ENCODE measurements around the gene PRKCZ.

- TF ChIP-seq, protein P1, sequence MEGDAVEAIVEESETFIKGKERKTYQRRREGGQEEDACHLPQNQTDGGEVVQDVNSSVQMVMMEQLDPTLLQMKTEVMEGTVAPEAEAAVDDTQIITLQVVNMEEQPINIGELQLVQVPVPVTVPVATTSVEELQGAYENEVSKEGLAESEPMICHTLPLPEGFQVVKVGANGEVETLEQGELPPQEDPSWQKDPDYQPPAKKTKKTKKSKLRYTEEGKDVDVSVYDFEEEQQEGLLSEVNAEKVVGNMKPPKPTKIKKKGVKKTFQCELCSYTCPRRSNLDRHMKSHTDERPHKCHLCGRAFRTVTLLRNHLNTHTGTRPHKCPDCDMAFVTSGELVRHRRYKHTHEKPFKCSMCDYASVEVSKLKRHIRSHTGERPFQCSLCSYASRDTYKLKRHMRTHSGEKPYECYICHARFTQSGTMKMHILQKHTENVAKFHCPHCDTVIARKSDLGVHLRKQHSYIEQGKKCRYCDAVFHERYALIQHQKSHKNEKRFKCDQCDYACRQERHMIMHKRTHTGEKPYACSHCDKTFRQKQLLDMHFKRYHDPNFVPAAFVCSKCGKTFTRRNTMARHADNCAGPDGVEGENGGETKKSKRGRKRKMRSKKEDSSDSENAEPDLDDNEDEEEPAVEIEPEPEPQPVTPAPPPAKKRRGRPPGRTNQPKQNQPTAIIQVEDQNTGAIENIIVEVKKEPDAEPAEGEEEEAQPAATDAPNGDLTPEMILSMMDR (IDR thresholded peaks at IDR 0.05), result no peak
- no peak for TF ChIP-seq POLR2A (IDR thresholded peaks at IDR 0.05)
Measured at GRCh38 chr1:2106659-2107405, 56.6 kb downstream of the PRKCZ start.

All from uterus (tissue), 2 donors.